Measurements from ENCODE around the gene SS18L1.

GRCh38 chr20:62118113-62119043, 25.2 kb upstream of the SS18L1 start:
- TF ChIP-seq, protein P1, sequence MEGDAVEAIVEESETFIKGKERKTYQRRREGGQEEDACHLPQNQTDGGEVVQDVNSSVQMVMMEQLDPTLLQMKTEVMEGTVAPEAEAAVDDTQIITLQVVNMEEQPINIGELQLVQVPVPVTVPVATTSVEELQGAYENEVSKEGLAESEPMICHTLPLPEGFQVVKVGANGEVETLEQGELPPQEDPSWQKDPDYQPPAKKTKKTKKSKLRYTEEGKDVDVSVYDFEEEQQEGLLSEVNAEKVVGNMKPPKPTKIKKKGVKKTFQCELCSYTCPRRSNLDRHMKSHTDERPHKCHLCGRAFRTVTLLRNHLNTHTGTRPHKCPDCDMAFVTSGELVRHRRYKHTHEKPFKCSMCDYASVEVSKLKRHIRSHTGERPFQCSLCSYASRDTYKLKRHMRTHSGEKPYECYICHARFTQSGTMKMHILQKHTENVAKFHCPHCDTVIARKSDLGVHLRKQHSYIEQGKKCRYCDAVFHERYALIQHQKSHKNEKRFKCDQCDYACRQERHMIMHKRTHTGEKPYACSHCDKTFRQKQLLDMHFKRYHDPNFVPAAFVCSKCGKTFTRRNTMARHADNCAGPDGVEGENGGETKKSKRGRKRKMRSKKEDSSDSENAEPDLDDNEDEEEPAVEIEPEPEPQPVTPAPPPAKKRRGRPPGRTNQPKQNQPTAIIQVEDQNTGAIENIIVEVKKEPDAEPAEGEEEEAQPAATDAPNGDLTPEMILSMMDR (conservative IDR thresholded peaks at IDR 0.05; ENCODE audit: low read depth, low read length), result no peak
- no peak for TF ChIP-seq EZH2 (IDR thresholded peaks at IDR 0.05; ENCODE audit: borderline replicate concordance, low read depth, low read length, poor library complexity, severe bottlenecking)

Measured in A673 (cell line).